Keratinocyte (primary cell): ENCODE results near the gene RHOBTB3.

Source experiments
- EZH2 ChIP-seq: IDR thresholded peaks from one replicate; pipeline ENCODE4 v1.6.1; 2012; ENCODE audit warnings: inconsistent platforms, mild to moderate bottlenecking, low read length, moderate library complexity
- TF ChIP-seq, protein P1 (sequence below), 3 experiments: IDR thresholded peaks in 1 of 3; conservative IDR thresholded peaks in 1 of 3; optimal IDR thresholded peaks in 1 of 3; 2 replicates in 2 of 3; 3 replicates in 1 of 3; pipeline versions ENCODE3 to v1.5.1; 2011; ENCODE audit warnings: low read length in 3 of 3, mild to moderate bottlenecking in 3 of 3, moderate library complexity in 2 of 3, control low read depth in 1 of 3, inconsistent platforms in 1 of 3; ENCODE audit not compliant: insufficient read depth in 2 of 3; ENCODE audit errors: extremely low read depth in 1 of 3

DNA sequence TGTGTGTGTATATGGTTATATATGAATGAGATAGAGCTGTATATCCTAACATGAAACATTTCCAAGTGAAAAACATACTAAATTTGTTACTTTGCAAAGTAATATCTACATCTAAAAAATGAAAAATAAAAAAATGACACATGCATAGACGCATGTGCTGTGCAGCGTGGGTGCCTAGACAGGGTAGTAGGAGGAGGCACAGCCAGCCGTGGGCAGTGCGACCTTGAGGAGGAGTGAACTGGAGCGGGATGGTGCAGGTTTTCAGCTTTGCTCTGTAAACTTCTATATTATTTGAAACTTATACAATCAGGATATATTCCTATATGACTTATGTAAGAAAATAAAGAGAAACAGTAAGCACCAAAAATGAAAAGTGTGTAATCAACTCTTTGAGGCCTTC is 106.4 kb downstream of the RHOBTB3 start:
- TF ChIP-seq, protein P1, sequence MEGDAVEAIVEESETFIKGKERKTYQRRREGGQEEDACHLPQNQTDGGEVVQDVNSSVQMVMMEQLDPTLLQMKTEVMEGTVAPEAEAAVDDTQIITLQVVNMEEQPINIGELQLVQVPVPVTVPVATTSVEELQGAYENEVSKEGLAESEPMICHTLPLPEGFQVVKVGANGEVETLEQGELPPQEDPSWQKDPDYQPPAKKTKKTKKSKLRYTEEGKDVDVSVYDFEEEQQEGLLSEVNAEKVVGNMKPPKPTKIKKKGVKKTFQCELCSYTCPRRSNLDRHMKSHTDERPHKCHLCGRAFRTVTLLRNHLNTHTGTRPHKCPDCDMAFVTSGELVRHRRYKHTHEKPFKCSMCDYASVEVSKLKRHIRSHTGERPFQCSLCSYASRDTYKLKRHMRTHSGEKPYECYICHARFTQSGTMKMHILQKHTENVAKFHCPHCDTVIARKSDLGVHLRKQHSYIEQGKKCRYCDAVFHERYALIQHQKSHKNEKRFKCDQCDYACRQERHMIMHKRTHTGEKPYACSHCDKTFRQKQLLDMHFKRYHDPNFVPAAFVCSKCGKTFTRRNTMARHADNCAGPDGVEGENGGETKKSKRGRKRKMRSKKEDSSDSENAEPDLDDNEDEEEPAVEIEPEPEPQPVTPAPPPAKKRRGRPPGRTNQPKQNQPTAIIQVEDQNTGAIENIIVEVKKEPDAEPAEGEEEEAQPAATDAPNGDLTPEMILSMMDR (optimal IDR thresholded peaks at IDR 0.05 in 1 of 3, IDR thresholded peaks at IDR 0.05 in 1 of 3, conservative IDR thresholded peaks at IDR 0.05 in 1 of 3; ENCODE audit: extremely low read depth in 1 of 3, insufficient read depth in 2 of 3, low read length in 3 of 3) = no peak
- TF ChIP-seq EZH2 = no peak
